ENCODE data around the gene SBNO1.

DNA sequence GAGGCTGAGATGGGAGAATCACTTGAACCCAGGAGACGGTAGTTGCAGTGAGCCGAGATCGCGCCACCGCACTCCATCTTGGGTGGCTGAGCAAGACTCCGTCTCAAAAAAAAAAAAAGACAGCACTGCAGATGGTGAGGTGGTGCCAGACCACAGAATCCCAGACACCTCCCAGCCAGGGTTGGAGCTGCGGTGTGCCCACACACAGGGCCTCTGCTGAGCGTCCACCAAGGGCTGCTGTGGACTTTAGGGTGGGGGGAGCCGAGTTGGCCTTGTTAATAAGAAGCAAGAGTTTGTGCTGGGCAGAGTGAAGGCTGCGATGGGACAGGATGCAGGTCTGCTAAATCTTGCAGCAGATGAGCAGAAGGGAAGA is 33.5 kb upstream of the SBNO1 start:
- TF ChIP-seq, protein P1, sequence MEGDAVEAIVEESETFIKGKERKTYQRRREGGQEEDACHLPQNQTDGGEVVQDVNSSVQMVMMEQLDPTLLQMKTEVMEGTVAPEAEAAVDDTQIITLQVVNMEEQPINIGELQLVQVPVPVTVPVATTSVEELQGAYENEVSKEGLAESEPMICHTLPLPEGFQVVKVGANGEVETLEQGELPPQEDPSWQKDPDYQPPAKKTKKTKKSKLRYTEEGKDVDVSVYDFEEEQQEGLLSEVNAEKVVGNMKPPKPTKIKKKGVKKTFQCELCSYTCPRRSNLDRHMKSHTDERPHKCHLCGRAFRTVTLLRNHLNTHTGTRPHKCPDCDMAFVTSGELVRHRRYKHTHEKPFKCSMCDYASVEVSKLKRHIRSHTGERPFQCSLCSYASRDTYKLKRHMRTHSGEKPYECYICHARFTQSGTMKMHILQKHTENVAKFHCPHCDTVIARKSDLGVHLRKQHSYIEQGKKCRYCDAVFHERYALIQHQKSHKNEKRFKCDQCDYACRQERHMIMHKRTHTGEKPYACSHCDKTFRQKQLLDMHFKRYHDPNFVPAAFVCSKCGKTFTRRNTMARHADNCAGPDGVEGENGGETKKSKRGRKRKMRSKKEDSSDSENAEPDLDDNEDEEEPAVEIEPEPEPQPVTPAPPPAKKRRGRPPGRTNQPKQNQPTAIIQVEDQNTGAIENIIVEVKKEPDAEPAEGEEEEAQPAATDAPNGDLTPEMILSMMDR (IDR thresholded peaks at IDR 0.05; ENCODE audit: insufficient read depth, low read length, poor library complexity, severe bottlenecking), result no peak
- TF ChIP-seq EZH2phosphoT487 (conservative IDR thresholded peaks at IDR 0.05; ENCODE audit: low read length), result no peak
